CD4-positive, alpha-beta T cell treated with Interleukin-2 at 100 ng/mL for 4 hours (primary cell): Measurements from ENCODE around the gene TSFM.

ENCODE experiments used
- DNase-seq: peaks from one replicate; pipeline ENCODE4 v3.0.0-alpha.2; 2020; ENCODE audit warnings: low spot score

TSFM gene

DNA sequence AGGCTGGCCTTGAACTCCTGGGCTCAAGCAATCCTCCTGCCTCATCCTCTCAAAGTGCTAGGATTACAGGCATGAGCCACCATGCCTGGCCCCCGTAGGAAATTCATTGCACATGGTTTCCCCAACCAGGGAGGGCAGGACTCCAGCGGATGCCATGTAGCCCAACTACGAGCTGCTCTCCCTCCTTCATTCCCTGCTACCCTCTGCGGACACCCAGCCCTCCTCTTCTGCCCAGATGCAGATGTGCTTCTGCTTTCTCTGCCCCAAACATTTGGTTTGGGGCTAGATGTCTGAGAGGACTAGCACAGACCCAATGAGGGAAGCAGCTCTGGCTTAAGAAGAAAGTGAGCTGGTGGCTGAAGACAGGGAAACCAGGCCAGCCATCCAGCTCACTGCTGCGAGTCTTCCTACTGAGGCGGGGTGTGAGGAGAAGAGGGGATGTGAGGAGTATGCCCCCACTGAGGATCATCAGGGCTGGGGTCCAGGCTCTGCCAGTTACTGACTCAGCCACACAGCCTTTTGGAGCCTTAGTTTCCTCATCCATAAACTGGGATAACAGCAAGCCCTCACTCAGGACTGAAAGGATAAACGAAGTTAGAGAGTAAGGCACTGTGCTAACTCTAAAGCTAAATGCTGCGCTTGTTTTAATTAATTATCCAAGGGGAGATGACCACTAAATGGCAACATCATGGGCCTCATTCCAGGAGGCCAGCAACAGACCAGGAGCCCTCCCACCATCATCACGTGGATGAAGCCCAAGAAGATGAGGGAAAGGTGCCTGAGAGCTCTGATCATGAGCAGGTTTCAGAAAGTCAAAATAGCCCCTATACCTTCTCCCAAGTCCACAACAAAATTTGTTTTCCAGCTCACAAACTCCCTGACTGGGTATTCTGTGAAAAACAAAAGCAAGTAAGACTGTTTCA lies 53.0 kb downstream of the TSFM start:
- no peak for DNase-seq

DNA sequence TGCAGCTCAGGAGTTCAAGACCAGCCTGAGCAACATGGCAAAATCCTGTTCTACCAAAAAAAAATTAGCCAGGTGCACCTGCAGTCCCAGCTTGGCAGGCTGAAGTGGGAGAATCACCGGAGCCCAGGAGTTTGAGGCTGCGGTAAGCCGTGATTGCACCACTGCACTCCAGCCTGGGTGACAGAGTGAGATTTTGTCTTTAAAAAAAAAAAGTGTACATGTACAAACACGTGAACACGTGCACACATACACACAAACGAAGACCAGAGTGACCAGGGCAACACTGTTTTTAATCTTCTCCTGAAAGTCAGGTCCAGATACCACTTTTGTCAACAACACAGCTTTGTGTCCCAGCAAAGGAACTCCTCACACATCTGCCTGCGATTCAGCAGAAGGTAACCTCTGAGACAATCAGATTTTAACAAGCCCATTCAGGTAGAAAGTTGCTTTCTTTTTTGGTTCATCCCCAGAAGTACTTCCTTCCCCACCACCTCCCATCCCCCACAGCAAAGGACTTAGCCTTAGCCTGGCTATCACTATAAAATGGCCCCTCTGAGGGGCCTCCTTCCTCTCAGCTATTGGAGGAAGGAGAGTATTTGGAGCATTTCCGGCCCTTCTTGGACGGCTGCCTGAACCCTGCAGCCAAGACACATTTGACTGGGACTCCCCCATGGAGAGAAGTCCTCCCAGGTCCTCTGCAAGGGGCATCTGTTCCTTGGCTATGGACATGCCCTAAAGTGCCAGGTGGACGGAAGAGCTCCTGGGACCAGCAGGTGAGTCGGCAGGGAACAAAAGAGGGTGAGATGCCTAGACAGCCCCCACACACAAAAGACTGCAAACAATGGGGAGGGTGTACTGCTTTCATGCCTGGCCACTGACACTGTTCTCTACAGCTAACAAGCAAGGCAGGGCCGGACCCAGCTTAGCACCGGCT lies 54.1 kb downstream of the TSFM start:
- DNase-seq, result peak; percentile 35

DNA sequence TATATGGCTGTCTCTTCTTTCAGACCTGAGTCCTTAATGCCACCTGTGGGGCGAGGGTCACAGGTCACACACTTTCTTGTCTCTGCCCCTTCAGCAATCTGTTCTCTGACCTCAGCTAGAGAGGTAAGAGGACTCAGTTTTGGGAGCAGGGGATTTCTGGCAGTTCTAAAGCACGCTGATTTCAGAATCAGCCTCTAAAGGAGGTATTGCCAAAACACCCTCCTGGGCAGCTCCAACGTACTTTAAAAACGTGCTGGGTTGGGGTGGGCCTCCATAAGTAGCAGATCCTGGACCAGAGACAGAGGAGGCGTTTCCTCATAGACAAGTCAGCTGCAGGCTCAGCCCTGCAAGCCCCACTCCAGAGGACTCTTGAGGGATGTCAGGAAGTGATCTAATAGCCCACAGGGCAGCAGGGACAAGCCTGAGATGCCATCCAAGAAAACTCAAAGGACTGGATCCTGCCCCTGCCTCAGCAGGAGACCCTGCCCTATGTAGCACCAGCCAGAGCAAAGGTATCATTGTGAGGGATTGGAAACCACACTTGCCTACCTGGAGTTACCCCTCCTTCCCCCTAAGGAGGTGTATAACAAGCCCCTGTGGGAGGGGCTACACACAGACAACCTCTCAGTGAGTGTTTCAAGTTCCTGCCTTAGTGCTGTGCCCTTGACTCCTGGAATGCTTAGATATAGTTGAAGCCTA lies 55.4 kb downstream of the TSFM start:
- no peak for DNase-seq

DNA sequence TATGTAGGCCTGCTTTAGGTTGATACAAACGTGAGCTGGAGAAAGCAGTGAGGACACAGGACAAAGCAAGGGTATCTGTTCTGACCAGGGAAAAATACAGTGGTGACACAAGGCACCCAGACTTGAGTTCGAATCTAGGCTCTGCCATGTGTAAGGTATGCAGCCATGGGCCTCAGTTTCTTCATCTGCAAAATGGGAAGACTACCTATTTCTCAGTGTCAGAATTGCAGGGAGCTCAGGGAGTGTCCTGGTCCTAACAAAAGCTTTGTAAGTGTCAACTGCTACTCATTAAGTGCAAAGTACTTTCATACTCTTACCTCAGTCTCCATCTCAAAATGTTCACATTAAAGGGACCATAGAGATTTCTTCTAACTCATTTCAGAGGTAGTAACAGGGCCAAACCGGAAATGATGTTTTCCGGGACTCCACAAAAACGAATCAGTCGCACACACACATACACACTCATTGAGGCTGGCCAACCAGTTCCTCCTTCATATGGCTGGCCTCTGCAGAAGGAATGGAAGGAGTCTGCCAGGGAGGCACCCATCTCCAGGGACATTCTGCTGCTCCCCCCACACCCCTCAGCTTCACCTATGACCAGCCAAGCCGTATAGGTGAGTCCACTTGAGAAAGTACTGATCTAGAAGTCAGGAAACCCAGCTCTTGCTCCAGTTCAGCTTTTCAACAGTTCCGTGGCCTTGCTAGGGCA lies 56.2 kb downstream of the TSFM start:
- peak; percentile 38 for DNase-seq

DNA sequence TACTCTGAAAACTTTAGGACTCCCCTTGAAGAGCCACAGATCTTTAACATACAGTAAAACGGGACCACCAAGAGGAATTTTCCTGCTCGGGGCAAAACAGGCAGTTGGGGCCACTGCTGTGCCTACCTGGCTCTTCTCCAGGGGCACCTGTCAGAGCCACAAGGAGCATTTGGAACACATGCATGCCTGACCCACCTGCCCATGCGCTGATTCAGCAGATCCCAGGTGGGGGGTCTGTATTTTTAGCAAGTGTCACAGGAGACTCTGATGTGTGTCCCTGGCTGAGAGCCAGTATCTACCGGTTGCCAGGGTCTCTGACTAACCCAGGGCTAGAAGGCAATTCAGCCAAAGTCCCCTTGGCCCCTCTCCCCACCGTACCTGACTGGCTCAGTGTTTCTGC lies 57.4 kb downstream of the TSFM start:
- no peak for DNase-seq

DNA sequence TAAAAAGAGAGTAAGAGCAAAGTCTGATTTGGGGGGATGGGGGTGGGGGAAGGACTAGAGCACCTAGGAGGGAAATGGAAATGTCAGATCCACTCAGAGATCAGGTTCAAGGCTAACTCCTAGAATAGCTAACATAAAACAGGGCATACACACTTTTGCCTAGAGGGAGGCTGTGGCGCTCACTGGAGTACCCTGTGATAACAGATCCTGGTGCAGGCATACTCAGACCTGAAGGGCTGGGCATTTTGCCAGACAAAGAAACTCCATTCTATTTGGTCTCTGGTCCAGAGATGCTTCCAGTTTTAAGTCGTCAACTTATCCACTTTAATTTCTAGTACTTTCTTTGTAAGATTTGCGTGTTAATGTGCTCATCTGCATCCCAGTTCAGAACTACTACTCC lies 58.1 kb downstream of the TSFM start:
- DNase-seq, result no peak

DNA sequence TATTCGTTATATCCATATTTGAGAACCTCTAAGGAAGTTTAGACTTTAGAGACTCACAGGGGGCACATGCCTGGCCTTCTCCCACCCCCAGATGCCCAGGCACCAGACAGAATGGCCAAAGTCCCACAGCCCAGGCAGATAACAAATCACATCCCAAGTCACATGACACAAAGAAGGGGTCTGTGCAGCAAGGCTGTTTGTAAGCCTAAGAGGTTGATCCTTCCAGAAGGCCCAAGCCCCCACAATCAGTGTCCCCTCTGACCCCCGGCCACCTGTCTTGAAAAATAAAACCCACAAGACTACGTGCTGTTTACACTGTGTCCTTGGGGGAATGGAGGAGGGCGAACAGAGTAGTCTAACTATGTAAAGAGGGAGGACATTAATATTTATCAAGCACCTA lies 58.9 kb downstream of the TSFM start:
- no peak for DNase-seq

DNA sequence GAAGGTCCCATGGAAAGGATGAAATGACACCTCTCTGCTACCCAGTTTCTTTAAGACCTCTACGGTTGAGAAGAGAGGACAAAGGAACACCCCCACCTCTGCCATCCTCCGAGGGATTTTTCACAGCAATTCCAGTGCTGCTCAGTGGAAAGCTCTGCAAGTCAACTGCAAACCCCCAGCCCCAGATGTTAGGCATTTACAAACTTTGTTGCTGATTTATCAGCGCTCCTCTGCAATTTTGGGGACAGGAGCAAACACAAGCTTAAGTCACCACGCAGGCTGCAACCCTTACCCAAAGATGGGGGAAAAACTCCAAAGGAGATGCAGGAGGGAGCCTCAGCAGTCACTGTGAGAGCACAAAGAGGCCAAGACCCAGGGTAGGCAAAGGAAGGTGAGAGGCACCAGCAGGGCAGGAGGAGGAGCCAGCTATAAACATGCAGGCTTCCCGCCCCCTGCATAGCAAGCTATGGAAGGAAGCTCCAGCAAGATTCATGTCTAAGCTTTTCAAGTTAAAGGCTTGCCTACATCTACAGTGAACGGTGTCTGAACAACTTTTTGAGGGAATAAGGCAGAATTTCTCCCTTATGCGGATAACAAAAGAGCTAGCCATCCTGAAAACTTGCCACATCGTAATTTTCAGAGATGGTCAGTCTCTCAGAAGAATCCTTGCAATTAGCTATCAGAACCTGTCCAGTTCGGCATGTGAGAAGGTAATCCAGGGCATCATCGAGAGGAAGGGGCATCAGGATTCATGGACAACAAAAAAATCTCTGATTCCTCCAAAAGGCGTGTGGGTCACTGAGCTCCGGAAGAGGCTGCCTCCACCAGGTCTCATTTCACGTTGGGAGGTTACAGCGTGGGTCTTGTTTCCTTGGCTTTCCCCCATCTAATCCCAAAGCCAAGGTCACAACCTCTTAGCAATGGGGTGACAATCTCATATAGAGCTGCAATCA lies 60.0 kb downstream of the TSFM start:
- DNase-seq, result no peak

DNA sequence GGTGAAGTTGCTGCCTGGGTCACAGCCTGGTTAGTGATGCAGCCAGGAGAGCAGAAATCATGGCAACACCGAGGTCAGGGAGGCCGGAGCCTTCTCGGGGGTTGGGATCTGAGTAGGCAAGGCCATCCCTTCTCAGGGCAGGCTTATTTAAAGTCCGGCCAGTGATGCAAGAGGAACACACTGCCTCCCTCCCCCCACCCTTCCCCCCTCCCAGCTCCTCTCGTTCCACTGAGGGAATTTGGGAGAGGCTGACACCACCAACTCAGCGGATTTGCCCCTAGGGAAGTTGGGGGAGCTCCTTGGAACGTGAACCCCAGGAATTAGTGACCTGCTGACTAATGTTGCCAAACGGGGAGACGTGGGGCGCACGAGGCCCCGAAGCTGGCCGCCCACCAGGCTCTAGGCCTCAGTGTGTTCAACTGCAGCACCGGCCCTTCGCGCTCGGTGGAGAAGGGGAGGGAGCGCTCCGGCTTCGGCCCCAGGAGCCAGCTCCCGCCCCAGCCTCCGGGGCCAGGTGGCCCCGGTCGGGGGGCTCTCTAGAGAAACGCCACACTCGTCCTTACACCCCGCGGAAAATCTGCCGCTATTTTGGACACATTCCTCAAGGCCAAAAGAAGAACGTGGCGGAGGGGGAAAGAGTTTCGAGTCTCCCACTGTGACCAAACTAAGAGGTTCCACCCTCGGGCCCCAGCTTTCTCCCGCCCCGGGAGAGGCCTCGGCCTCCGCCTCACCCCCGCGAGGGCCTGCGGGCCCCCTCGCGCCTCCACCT lies 62.3 kb downstream of the TSFM start:
- DNase-seq, result no peak

DNA sequence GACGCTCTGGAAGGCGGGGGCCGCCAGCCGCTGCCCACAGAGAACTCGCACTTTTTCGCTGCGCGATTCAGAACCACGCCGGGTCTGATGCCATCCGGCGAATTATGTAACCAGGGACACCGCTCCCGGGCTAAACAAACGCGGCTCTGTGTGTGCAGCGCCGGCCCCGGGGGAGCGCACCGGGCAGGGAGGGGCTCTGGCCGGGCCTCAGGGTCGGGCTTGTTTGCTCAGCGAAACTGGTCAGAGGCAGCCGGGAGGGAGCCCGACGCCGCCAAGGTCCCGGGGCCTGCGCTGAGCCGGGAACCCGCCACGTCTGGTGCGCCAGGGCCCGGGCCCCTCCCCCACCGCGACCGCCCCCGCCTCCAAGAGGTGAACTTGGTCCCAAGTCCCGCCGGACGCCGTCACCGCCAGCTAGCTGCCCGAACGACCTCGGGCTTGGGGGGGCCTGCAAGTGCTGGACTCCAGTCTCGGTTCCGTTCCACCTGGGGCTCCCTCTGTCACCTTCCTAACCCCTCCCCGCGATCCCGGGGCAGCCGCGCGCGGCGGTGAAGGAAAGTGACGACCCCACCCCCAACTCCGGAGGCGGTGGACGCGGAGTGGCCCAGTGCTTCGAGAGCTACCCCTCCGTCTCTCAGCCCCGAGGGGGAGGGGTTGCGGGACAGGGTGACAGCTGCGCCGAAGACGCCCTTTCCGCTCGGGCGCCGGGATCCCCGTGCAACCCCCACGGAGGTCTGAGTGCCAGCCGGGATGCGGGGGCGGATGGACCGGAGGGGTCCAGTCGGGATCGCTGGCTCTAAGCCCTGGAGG lies 63.1 kb downstream of the TSFM start:
- DNase-seq, result peak; percentile 47

DNA sequence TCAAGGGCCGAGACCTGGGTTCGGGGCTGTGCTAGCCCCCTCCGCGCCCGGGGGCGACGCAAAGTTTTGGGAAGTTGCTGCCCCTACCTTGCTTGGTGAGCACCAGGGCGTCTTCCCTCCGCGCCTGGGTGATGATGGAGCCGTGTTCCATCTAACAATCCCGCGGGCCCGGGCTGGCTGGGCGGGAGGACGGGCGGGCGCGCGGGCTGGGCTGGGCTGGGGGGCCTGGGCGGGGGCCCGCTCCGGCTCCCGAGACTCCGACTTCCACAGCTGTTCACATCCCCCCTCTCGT lies 63.6 kb downstream of the TSFM start:
- no peak for DNase-seq

DNA sequence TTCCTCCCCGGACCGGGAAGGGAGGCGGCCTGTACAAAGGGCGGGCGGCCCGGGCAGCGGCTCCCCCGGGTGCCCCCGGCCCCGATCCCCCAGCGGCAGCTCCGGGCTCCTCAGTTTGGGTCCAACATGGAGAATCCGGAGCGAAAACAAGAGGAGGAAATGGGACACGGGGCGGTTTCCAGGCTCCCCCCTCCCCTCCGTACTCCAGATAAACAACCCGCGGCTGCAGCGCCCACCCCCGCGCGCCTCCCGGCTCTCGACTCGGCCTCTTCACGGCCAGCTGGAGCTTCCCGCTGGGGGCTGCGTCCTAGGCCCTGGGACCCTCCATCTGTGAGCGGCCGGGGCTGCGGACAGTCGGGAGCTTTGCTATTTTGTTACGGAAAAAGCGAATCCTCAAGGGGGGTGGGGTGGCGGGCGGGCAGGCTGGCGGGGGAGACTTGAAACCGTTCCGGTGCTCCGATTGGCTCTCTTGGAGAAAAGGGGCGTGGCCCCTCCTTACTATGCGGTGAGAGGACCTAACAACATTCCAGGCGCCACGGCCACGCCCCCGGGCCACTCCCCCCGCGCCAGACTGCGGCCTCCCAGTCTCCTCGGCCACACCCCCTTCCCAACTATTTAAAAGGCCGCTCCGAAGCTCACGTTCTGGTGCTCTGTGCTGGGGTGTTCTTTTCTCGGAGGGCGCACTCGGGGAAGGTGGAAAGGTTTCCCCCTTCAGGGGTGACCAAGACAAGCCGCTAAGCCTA lies 64.2 kb downstream of the TSFM start, which contains the start of gene CTDSP2:
Gene CTDSP2 (minus strand): TSS at position 153 of the 743 bp plus-strand sequence. CDS start 294 bp downstream, outside the sequence.
- DNase-seq, result peak; percentile 93
